ENCODE data around the gene P2RX4.
"Not testable (repeated sequence)": the region's sequence is repeated elsewhere in the genome, so short reads cannot be mapped to it uniquely, and the experiment has no call there.

Gene P2RX4

DNA sequence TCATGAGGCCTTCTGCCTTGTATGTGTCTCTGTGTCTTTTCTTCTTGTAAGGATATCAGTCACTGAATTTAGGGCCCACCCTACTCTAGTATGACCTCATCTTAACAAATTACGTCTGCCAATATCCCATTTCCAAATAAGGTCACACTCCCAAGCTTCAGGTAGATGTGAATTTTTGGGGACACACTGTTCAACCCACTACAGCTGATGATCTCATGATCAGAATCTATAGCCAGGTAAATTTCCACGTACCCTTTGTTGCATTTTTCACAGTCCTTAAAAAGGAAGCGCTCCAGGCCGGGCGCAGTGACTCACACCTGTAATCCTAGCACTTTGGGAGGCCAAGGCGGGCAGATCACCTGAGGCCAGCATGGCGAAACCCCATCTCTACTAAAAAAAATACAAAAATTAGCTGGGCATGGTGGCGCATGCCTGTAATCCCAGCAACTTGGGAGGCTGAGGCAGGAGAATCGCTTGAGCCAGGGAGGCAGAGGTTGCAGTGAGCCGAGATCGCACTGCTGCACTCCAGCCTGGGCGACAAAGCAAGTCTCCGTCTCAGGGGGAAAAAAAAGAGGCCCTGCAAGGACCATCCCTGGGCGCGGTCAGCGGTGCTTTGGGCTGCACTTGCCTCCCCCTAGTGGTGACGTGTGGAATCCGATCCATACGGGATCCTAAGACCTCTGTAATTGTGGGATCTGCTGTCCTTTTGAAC is 20.1 kb downstream of the P2RX4 start:
- not testable (repeated sequence) for H3K9me2 ChIP-seq (replicated peaks; ENCODE audit: control insufficient read depth, low read length); H3K9me3 ChIP-seq (ENCODE audit: control insufficient read depth, insufficient read depth, low read length); H4K20me1 ChIP-seq (ENCODE audit: control insufficient read depth, insufficient read depth, low read depth, low read length); H3K4me3 ChIP-seq (ENCODE audit: low read length); H3F3A ChIP-seq (ENCODE audit: control insufficient read depth, insufficient read depth); H3K4me2 ChIP-seq (ENCODE audit: low read length); H3K27me3 ChIP-seq (ENCODE audit: control insufficient read depth, low read length); H3K79me2 ChIP-seq (ENCODE audit: control insufficient read depth, low read length); H3K36me3 ChIP-seq (ENCODE audit: control insufficient read depth, low read length); H3K27ac ChIP-seq (ENCODE audit: low read depth, low read length)
- TF ChIP-seq CTCF (IDR thresholded peaks at IDR 0.05; ENCODE audit: low read depth, low read length, poor library complexity, severe bottlenecking): peak; percentile 84
- H3K4me1 ChIP-seq (ENCODE audit: control insufficient read depth, low read length): peaks cover 20% of the 10 kb centered on the region

DNA sequence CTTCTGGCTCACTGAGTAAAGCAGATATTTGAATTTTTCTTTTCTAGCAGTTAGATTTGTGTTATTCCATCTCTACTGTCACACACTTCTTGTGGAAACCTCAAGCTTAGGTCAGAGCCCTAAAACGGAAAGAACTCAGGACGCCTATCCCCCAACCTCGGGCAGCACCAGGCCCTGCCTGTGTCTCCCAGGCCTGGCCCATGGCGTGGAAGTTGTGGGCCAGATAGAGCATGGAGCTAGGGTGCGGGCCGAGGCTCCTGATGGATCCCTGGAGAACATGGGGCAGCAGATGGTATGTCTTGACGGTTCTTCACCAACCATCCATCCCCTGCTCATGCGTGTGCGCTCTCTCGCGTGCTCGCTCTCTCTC is 20.6 kb downstream of the P2RX4 start:
- Histone ChIP-seq H3K27ac (ENCODE audit: low read depth, low read length) (no peak overlapping the region), H3F3A (ENCODE audit: control insufficient read depth, insufficient read depth) (no peaks in the 10 kb centered on the region), H3K36me3 (ENCODE audit: control insufficient read depth, low read length) (no peaks in the 10 kb centered on the region), H3K27me3 (ENCODE audit: control insufficient read depth, low read length) (no peaks in the 10 kb centered on the region), H3K4me3 (ENCODE audit: low read length) (no peak overlapping the region), H4K20me1 (ENCODE audit: control insufficient read depth, insufficient read depth, low read depth, low read length) (no peaks in the 10 kb centered on the region), H3K9me3 (ENCODE audit: control insufficient read depth, insufficient read depth, low read length) (no peaks in the 10 kb centered on the region), H3K9me2 (replicated peaks; ENCODE audit: control insufficient read depth, low read length) (no peaks in the 10 kb centered on the region), H3K79me2 (ENCODE audit: control insufficient read depth, low read length) (no peaks in the 10 kb centered on the region), H3K4me1 (ENCODE audit: control insufficient read depth, low read length) (peaks cover 20% of the 10 kb centered on the region), H3K4me2 (ENCODE audit: low read length) (no peak overlapping the region)
- TF ChIP-seq CTCF (IDR thresholded peaks at IDR 0.05; ENCODE audit: low read depth, low read length, poor library complexity, severe bottlenecking) (no peak), EZH2phosphoT487 (IDR thresholded peaks at IDR 0.05; ENCODE audit: borderline replicate concordance, low read length) (no peak)

GRCh38 chr12:121232163-121232562 is 22.2 kb downstream of the P2RX4 start:
- Histone ChIP-seq H3F3A (ENCODE audit: control insufficient read depth, insufficient read depth) (no peaks in the 10 kb centered on the region), H3K4me3 (ENCODE audit: low read length) (no peak overlapping the region), H3K9me3 (ENCODE audit: control insufficient read depth, insufficient read depth, low read length) (no peaks in the 10 kb centered on the region), H3K27me3 (ENCODE audit: control insufficient read depth, low read length) (no peaks in the 10 kb centered on the region), H3K79me2 (ENCODE audit: control insufficient read depth, low read length) (no peaks in the 10 kb centered on the region), H3K36me3 (ENCODE audit: control insufficient read depth, low read length) (no peaks in the 10 kb centered on the region), H3K9me2 (replicated peaks; ENCODE audit: control insufficient read depth, low read length) (no peaks in the 10 kb centered on the region), H3K27ac (ENCODE audit: low read depth, low read length) (no peak overlapping the region), H4K20me1 (ENCODE audit: control insufficient read depth, insufficient read depth, low read depth, low read length) (no peaks in the 10 kb centered on the region), H3K4me1 (ENCODE audit: control insufficient read depth, low read length) (peaks cover 11% of the 10 kb centered on the region), H3K4me2 (ENCODE audit: low read length) (no peak overlapping the region)
- TF ChIP-seq CTCF (IDR thresholded peaks at IDR 0.05; ENCODE audit: low read depth, low read length, poor library complexity, severe bottlenecking) (no peak), EZH2phosphoT487 (IDR thresholded peaks at IDR 0.05; ENCODE audit: borderline replicate concordance, low read length) (no peak)
